ENCODE data around the gene PCDH15. TPM values are rescaled to one million over a fixed set of nuclear protein-coding genes. Genes with fewer than 3 reads are reported as not detected.
"Not testable (repeated sequence)": the region's sequence is repeated elsewhere in the genome, so short reads cannot be mapped to it uniquely, and the experiment has no call there.

The PCDH15 gene
- total RNA-seq, 4 donors from 2014 or later = 0.32 TPM; not detected in 3

- DNase-seq (ENCODE audit: low spot score) (no peak), ATAC-seq (ENCODE audit: low FRiP score) (no peak)
- TF ChIP-seq CTCF (IDR thresholded peaks at IDR 0.05) = no peak
Observed at GRCh38 chr10:54402576-54402975, 398.5 kb downstream of the PCDH15 start.

GRCh38 chr10:54396031-54396430, 405.0 kb downstream of the PCDH15 start:
- no peak for DNase-seq (ENCODE audit: low spot score)
- TF ChIP-seq CTCF (IDR thresholded peaks at IDR 0.05) = no peak
- no peak for ATAC-seq (ENCODE audit: low FRiP score)

GRCh38 chr10:54394598-54394997, 406.4 kb downstream of the PCDH15 start:
- ATAC-seq (ENCODE audit: low FRiP score) = not testable (repeated sequence)

GRCh38 chr10:54372179-54372578, 428.9 kb downstream of the PCDH15 start:
- ATAC-seq (ENCODE audit: low FRiP score) (no peak), DNase-seq (ENCODE audit: low spot score) (no peak)
- no peak for TF ChIP-seq CTCF (IDR thresholded peaks at IDR 0.05)

More at GRCh38 chr10:54394598-54394997, 406.4 kb downstream of the PCDH15 start:
- not testable (repeated sequence) for DNase-seq (ENCODE audit: low spot score)

GRCh38 chr10:54368984-54369383, 432.0 kb downstream of the PCDH15 start:
- DNase-seq (ENCODE audit: low spot score) = no peak
- no peak for ATAC-seq (ENCODE audit: low FRiP score)
- no peak for TF ChIP-seq CTCF (IDR thresholded peaks at IDR 0.05)

GRCh38 chr10:54363390-54363789, 437.6 kb downstream of the PCDH15 start:
- no peak for TF ChIP-seq CTCF (IDR thresholded peaks at IDR 0.05)
- ATAC-seq (ENCODE audit: low FRiP score) = no peak
- no peak for DNase-seq (ENCODE audit: low spot score)

GRCh38 chr10:54342058-54342457, 459.0 kb downstream of the PCDH15 start:
- ATAC-seq (ENCODE audit: low FRiP score) = no peak
- TF ChIP-seq CTCF (IDR thresholded peaks at IDR 0.05) = no peak
- no peak for DNase-seq (ENCODE audit: low spot score)

- no peak for TF ChIP-seq CTCF (IDR thresholded peaks at IDR 0.05)
- no peak for DNase-seq (ENCODE audit: low spot score)
- no peak for ATAC-seq (ENCODE audit: low FRiP score)
Observed at GRCh38 chr10:54335296-54335695, 465.7 kb downstream of the PCDH15 start.

Data from omental fat pad (tissue), 4 donors.